Smooth muscle cell (in vitro differentiated cells): Measurements from ENCODE around the gene SRGAP2B. TPM values are rescaled to one million over a fixed set of nuclear protein-coding genes. Genes with fewer than 3 reads are reported as not detected.
"Not testable (repeated sequence)": the region's sequence is repeated elsewhere in the genome, so short reads cannot be mapped to it uniquely, and the experiment has no call there.

ENCODE experiments used
- DNase-seq: peaks from one replicate; lab custom pipeline; 2025; ENCODE audit not compliant: unreplicated experiment; lab: John Stamatoyannopoulos, UW
- H2AFZ ChIP-seq: fragments of 200-600 bp; sonication (generic); 2 replicates; pipeline ENCODE4 v1.6.0; 2016; ENCODE audit warnings: antibody characterized with exemption, low read depth, mild to moderate bottlenecking
- H3F3A ChIP-seq: fragments of 200-600 bp; sonication (generic); 2 replicates; pipeline ENCODE4 v1.6.0; 2017; ENCODE audit warnings: antibody characterized with exemption, low read depth
- H3K27ac ChIP-seq: fragments of 200-600 bp; sonication (generic); 2 replicates; pipeline ENCODE4 v1.5.1; 2016; ENCODE audit warnings: low read depth, mild to moderate bottlenecking
- H3K27me3 ChIP-seq: fragments of 200-600 bp; sonication (generic); 2 replicates; pipeline ENCODE4 v1.6.1; 2016; ENCODE audit warnings: low read depth, mild to moderate bottlenecking
- H3K36me3 ChIP-seq: fragments of 200-600 bp; sonication (generic); 2 replicates; pipeline ENCODE4 v1.5.1; 2016; ENCODE audit warnings: low read depth
- H3K4me1 ChIP-seq: fragments of 200-600 bp; sonication (generic); 2 replicates; pipeline ENCODE4 v1.5.1; 2016; ENCODE audit warnings: low read depth
- H3K4me2 ChIP-seq: fragments of 200-600 bp; sonication (generic); 2 replicates; pipeline ENCODE4 v1.6.0; 2016; ENCODE audit warnings: mild to moderate bottlenecking
- H3K4me3 ChIP-seq: fragments of 200-600 bp; sonication (generic); 2 replicates; pipeline ENCODE4 v1.5.1; 2016; ENCODE audit warnings: mild to moderate bottlenecking
- H3K79me2 ChIP-seq: fragments of 200-600 bp; sonication (generic); 2 replicates; pipeline ENCODE4 v1.6.0; 2016; ENCODE audit warnings: low read depth, mild to moderate bottlenecking
- H3K9ac ChIP-seq: fragments of 200-600 bp; sonication (generic); 2 replicates; pipeline ENCODE4 v1.6.0; 2016; ENCODE audit warnings: low read depth
- H3K9me3 ChIP-seq: fragments of 200-600 bp; sonication (generic); replicated peaks from 2 replicates; pipeline ENCODE4 v1.5.1; 2016; ENCODE audit warnings: low read depth
- H4K20me1 ChIP-seq: fragments of 200-600 bp; sonication (generic); 2 replicates; pipeline ENCODE4 v1.6.0; 2016; ENCODE audit warnings: low read depth
- WGBS: methylation state at CpG from one replicate; pipeline ENCODE4 v1.1.7; 2016; ENCODE audit warnings: low lambda C conversion rate; 5-methylcytosine and 5-hydroxymethylcytosine counted together
- polyA plus RNA-seq: library from polyadenylated mRNA; unstranded; fragments of >200 nt; fragmentation: Nextera tagmentation; extraction: Ambion mirVana; gene quantifications from 2 replicates; pipeline ENCODE4 v1.2.1, GENCODE V29; 2016
- total RNA-seq: library from RNA; depleted of rRNA; stranded (reverse); fragments of >200 nt; gene quantifications from 2 replicates; pipeline ENCODE4 v1.2.3, GENCODE V29; 2014

SRGAP2B gene
- total and polyA plus RNA-seq, 2 experiments from 2014 or later = 8.8 to 49.6 TPM

GRCh38 chr1:144923640-144924039 is 171.5 kb downstream of the SRGAP2B start:
- H3K27me3 ChIP-seq, H3F3A ChIP-seq, H3K9ac ChIP-seq, H3K4me1 ChIP-seq, H3K27ac ChIP-seq, H3K9me3 ChIP-seq, H2AFZ ChIP-seq, H3K79me2 ChIP-seq, H3K4me2 ChIP-seq, H4K20me1 ChIP-seq, DNase-seq, H3K4me3 ChIP-seq, H3K36me3 ChIP-seq: not testable (repeated sequence)
- no CpG with 5 or more reads among the region's 5 CpGs for WGBS

GRCh38 chr1:144922785-144923184 is 172.3 kb downstream of the SRGAP2B start:
- H4K20me1 ChIP-seq, H3F3A ChIP-seq, H3K36me3 ChIP-seq, H3K27me3 ChIP-seq, H3K79me2 ChIP-seq, DNase-seq, H3K9me3 ChIP-seq, H3K4me3 ChIP-seq, H3K27ac ChIP-seq, H3K4me1 ChIP-seq, H2AFZ ChIP-seq, H3K9ac ChIP-seq: not testable (repeated sequence)
- WGBS = 46% methylated on average over 3 of the region's 4 CpGs
- H3K4me2 ChIP-seq = peak overlapping the region; percentile 59

- not testable (repeated sequence) for H3F3A ChIP-seq, H3K4me2 ChIP-seq, H3K27me3 ChIP-seq, H3K4me1 ChIP-seq, H3K27ac ChIP-seq, H3K9me3 ChIP-seq, H3K9ac ChIP-seq, H4K20me1 ChIP-seq, DNase-seq, H3K79me2 ChIP-seq, H2AFZ ChIP-seq, H3K4me3 ChIP-seq, H3K36me3 ChIP-seq
Measured at GRCh38 chr1:144919106-144919505, 176.0 kb downstream of the SRGAP2B start.

GRCh38 chr1:144918027-144918603 is 177.0 kb downstream of the SRGAP2B start:
- H3K79me2 ChIP-seq, H4K20me1 ChIP-seq, H3K4me3 ChIP-seq, H2AFZ ChIP-seq, H3K27me3 ChIP-seq, H3K9me3 ChIP-seq, H3K27ac ChIP-seq, H3F3A ChIP-seq, H3K4me1 ChIP-seq, H3K9ac ChIP-seq, H3K36me3 ChIP-seq, DNase-seq, H3K4me2 ChIP-seq: not testable (repeated sequence)
- WGBS = 10% methylated on average over 2 of the region's 3 CpGs

- not testable (repeated sequence) for DNase-seq, H3K27me3 ChIP-seq, H3K79me2 ChIP-seq, H3K4me3 ChIP-seq, H3K9ac ChIP-seq, H3K9me3 ChIP-seq, H3K27ac ChIP-seq, H2AFZ ChIP-seq, H3K4me1 ChIP-seq, H4K20me1 ChIP-seq, H3K36me3 ChIP-seq, H3F3A ChIP-seq, H3K4me2 ChIP-seq
- 14% methylated on average over 1 of the region's 8 CpGs for WGBS
Measured at GRCh38 chr1:144917154-144918026, 177.7 kb downstream of the SRGAP2B start.

- not testable (repeated sequence) for H2AFZ ChIP-seq
Measured at GRCh38 chr1:144913977-144914734, 181.0 kb downstream of the SRGAP2B start.

GRCh38 chr1:144913458-144913857 is 181.7 kb downstream of the SRGAP2B start:
- not testable (repeated sequence) for H3K4me2 ChIP-seq, H3K4me1 ChIP-seq, H3K27ac ChIP-seq, H3K9me3 ChIP-seq, H3F3A ChIP-seq, H4K20me1 ChIP-seq, DNase-seq, H3K9ac ChIP-seq, H3K79me2 ChIP-seq, H3K36me3 ChIP-seq, H3K27me3 ChIP-seq, H2AFZ ChIP-seq, H3K4me3 ChIP-seq
- WGBS = no CpG with 5 or more reads among the region's 3 CpGs

More at GRCh38 chr1:144913977-144914734, 181.0 kb downstream of the SRGAP2B start:
- DNase-seq, H4K20me1 ChIP-seq, H3K4me2 ChIP-seq, H3K79me2 ChIP-seq, H3K9ac ChIP-seq, H3K4me3 ChIP-seq, H3K27ac ChIP-seq, H3K27me3 ChIP-seq, H3K9me3 ChIP-seq, H3K4me1 ChIP-seq, H3K36me3 ChIP-seq, H3F3A ChIP-seq: not testable (repeated sequence)
- WGBS = 82% methylated on average over 3 of the region's 12 CpGs

GRCh38 chr1:144910729-144911128 is 184.4 kb downstream of the SRGAP2B start:
- H3F3A ChIP-seq, H2AFZ ChIP-seq: not testable (repeated sequence)
- WGBS = no CpG with 5 or more reads among the region's 5 CpGs

More at GRCh38 chr1:144910729-144911128, 184.4 kb downstream of the SRGAP2B start:
- not testable (repeated sequence) for H4K20me1 ChIP-seq, H3K4me2 ChIP-seq, DNase-seq, H3K27ac ChIP-seq, H3K36me3 ChIP-seq, H3K4me3 ChIP-seq, H3K9ac ChIP-seq, H3K9me3 ChIP-seq, H3K27me3 ChIP-seq, H3K79me2 ChIP-seq, H3K4me1 ChIP-seq
